HK-2 (cell line): ENCODE measurements around the gene NIFK.
"Not testable (repeated sequence)": the region's sequence is repeated elsewhere in the genome, so short reads cannot be mapped to it uniquely, and the experiment has no call there.

Experiments used
- DNase-seq: peaks from one replicate; pipeline ENCODE4 v3.0.0-alpha.2; 2018; ENCODE audit not compliant: unreplicated experiment

NIFK gene

DNA sequence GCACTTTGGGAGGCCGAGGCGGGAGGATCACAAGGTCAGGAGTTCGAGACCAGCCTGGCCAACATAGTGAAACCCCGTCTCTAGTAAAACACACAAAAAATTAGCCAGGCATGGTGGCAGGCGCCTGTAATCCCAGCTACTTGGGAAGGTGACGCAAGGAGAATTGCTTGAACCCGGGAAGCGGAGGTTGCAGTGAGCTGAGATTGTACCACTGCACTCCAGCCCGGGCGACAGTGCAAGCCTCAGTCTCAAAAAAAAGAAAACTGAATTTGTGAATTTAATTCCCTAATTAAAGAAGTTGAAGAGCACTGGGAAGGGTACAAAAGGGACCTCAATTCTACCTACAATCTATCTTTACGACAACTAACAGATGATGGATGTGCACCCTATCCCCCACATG is 2.1 kb downstream of the NIFK start:
- not testable (repeated sequence) for DNase-seq

DNA sequence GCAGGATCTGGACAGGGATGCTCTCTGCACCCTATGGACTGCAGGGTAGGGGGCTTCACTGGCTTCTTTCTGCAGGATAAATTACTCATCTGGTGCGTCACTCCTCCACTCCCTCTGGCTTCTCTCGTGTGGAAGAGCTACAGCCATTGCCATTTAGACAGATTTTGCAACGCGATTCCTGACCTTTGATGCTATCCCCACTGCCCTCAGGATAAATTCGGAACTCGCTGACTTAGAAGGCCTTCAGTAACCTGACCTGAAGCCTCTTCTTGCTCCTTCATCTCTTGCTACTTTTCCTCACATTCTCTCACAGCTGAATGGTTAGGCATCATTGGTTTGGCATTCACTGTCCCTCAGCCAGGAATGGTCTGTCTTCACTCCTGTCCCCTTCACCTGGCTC is 5.3 kb downstream of the NIFK start:
- DNase-seq = no peak

- no peak for DNase-seq
Measured at GRCh38 chr2:121727950-121728349, 8.7 kb downstream of the NIFK start.

- no peak for DNase-seq
Measured at GRCh38 chr2:121727332-121727731, 9.3 kb downstream of the NIFK start.

DNA sequence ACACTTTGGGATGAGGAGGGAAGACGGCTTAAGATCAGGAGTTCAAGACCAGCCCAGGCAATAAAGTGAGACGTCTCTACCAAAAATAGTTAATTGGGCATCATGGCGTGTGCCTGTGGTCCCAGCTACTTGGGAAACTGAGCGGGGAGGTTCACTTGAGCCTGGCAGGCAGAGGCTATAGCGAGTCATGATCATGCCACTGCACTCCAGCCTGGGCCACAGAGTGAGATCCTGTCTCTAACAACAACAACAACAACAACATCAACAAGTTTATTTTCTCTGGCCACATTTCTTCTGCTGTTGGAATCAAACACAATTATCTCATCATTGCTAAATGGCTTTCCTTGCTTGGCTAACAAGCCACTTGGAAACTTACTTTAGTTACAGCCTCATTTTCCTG is 13.4 kb downstream of the NIFK start:
- no peak for DNase-seq

DNA sequence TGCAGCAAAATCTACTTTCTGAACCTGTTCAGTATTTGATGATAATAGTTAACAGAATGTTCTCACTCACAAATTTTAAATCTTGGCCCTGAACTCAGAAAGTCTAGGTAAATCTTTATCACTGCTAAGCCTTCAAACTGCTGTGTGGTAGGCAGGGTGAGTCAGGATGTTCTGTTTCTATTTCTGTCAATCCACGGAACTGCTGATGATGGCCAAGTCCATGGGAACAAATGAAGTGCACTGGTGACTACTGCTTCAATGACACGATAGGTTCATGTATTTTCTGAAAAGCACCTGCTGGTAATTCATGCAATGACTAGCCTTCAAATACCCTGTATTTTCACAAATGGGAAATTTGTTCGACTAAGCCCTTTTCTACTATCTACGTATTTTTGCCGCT is 14.2 kb downstream of the NIFK start:
- no peak for DNase-seq

- no peak for DNase-seq
Measured at GRCh38 chr2:121721926-121722325, 14.7 kb downstream of the NIFK start.

GRCh38 chr2:121717529-121717928 is 19.1 kb downstream of the NIFK start:
- no peak for DNase-seq

DNA sequence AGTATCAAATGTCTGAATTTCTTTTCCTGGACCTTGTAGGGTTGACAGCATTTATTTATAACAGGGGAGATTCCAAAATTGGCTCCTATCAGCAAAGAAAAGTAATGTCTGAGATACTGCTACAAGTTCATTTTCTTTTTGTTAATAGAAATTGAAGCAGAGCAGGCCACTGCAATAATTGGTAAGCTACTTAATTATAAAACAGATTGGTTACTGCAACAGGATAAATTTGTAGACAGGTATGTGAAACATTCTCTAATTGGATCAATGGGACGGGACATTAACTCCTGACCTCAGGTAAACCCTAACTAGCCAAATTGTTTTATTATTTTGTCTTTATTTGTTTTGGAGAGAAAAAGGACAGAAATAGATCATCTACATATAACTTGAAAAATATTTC is 20.5 kb downstream of the NIFK start:
- no peak for DNase-seq

DNA sequence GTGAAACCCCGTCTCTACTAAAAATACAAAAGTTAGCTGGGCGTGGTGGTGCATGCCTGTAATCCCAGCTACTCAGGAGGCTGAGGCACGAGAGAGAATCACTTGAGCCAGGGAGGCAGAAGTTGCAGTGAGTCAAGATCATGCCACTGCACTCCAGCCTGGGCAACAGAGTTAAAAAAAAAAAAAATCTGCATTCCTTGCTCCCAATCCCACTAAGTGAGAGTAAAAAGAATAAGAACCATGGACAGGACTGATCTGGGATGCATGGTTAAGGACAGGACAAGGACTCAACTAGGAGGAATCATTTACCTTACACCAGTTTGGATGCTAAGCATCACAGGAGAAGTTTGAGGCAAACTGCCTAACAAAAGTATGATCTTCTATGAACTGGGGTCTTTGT is 25.2 kb downstream of the NIFK start:
- not testable (repeated sequence) for DNase-seq

- no peak for DNase-seq
Measured at GRCh38 chr2:121710470-121711170, 26.1 kb downstream of the NIFK start.

- DNase-seq = no peak
Measured at GRCh38 chr2:121709776-121710469, 26.8 kb downstream of the NIFK start.

DNA sequence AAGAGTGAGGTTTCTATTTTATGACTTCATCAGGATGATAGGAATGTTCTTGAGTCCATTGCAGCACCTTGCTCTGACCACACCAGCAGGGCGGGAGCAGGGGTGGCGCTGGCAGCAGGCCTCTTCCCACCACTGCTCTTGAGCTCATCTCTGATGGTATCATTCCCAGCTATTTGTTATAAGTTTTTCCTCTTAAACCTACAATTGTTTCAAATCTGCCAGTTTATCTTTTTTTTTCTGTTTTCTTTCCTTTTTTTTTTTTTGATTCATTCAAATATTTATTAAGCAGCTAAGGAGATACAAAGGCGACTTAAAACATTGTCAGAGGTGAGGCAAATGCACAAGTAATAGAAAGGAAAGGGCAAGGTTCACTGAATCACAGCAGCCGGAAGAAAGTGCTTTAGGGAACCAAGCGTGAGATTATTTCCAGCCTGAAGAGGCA is 28.7 kb downstream of the NIFK start:
- no peak for DNase-seq

DNA sequence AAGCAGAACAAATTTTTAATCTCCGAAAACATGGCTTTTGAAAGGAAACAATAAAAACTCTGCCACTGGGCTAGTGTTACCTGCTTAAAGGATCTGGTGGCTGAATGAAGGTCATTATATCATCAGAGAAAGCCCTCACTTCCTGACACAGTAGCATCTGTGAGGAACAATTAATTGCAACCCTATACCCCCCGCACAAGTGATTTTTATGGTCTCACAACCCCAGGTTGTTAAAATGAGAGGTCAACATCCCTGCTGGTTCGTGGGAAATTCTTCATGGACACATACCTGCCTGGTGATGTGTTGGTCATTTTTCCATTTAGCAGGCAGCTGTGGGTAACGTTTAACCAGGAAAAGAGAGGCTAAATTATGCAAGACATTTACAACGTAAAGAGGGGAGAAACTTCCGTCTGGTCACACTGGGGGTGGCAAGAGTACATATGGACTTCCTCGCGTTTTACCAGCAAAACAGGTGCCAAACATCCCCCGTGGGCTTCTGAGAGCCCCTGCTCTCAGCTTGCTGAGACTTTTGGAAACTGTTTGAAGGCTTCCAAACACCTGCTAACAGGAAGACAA is 29.2 kb downstream of the NIFK start:
- DNase-seq = peak; percentile 76

GRCh38 chr2:121705958-121706357 is 30.7 kb downstream of the NIFK start:
- no peak for DNase-seq

DNA sequence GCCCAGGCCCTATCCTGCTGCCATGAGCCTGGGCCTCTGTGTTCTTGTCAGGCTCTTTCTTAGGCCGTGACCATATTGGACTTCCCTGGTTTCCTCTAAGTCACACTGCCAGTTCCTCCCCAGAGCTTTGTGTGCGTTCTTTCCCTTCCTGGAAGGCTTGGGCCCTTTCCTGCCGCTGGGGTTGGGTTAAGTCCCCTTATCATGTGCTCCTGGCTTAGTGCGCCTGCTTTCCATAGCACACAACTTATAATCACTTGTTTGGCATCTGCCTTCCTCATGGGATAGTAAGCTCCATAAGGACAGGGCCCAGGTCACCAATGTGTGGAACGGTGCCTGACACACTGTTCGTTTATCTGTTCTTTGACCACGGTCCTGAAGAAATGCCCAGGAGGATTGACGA is 31.3 kb downstream of the NIFK start:
- no peak for DNase-seq

DNA sequence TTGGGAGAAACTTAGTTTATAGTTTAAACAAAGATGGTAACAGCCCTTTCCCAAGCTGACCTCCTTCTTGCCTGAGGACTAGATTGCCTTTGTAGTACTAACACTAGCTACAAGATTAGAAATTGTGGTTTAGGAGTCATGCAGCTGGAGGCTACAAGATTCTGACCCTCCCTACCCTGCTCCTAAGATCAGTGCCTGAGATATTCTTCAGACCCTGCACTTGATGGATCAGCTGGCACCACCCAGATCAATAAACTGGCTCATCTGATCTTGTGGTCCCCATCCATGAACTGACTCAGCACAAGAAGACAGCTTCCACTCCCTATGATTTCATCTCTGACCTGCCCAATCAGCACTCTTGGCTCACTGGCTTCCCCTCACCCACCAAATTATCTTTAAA is 34.9 kb downstream of the NIFK start:
- DNase-seq = not testable (repeated sequence)

DNA sequence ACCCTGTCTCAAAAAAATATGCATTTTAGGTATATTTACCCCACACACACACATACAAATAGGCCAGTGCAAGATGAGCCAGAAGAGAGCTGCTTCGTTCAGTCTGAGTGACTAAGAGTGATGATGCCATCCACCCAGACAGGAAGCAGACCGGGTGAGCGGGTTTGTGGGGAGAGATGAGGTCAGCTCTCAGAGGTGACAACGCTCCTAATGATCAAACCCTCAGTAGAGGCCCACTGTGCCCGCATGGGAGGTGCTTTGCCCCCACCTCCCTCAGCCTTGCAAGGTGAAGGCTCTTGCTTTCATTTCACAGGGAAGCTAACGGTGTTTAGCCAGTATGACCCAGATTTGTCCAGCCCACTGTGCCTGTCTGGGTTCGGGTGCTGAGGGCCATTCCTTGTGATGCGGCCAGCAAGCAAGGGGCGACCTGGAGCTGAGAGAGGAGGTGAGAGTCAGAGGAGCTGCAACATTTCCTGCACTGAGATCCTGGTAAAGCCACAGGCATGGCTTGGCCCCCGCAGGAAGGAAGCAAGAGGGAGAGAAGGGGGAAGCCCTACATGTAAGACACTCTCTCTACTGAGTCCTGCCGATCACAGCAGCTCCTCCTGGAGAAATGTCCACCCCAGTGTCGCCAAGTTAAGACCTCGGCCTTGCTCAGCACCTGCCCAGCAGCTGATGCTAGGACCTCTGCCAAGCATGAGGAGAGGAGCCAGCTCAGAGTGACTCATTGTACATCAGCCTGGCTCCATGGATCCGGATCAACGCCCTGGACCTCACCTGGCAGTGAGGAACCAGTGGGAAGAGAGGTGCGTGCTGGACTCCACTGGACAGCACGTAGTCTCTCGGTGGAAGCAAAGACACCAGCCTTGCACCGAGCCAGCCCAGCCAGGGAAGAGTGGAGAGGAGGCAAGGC is 37.0 kb downstream of the NIFK start:
- peak; percentile 87 for DNase-seq

DNA sequence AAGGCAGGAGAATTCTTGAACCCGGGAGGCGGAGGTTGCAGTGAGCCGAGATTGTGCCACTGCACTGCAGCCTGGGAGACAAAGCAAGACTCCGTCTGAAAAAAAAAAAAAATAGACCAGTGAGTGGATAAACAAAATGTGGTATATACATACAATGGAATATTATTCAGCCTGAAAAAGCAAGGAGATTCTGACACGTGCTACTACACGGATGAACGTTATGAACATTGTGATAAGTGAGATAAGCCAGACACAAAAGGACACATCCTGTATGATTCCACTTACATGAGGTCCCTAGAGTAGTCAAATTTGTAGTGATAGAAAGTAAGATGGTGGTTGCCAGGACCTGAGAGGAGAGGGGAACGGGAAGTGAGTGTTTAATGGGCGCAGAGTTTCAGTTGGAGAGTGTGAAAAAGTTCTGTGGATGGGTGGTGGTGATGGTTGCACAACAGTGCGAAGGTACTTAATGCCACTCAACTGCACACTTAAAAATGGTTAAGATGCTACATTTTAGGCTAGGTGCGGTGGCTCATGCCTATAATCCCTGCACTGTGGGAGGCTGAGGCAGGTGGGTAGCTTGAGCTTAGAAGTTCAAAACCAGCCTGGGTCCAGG is 38.3 kb downstream of the NIFK start:
- no peak for DNase-seq

DNA sequence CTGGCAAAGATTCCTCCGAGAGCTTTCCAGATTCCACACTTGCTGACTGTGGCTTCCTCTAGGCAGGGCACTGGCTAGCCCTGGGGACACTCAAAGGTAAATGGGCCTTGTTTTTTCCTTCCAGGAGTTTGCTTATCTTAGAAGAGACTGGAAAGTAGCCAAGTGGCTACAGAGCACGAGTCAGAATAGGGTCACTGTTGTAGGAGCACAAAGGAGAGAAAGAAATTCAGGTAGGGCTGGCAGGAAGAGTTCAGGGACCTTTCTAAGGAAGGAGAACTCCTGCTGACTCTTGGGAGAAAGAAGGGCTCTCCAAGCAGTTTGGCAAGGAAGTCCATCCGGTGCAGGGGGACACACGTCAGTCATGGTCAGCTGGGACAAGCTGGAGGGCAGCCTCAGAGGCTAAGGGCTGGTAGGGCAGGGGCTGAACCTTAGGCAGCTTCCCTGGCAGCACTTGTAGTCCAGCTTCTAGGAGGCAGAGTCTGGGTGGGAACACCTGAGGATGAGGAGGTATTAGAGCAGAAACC is 39.5 kb downstream of the NIFK start:
- DNase-seq = no peak

- no peak for DNase-seq
Measured at GRCh38 chr2:121696410-121696930, 40.2 kb downstream of the NIFK start.
